GM12878 (cell line): ENCODE data around the gene HERC2. TPM values are rescaled to one million over a fixed set of nuclear protein-coding genes. Genes with fewer than 3 reads are reported as not detected.

Source experiments
- ATAC-seq: fragments of 200-7000 bp; cut with Tn5 transposase; 3 replicates; pipeline ENCODE4 v1.9.1; 2020; ENCODE audit warnings: mild to moderate bottlenecking, moderate library complexity
- BruUV-seq: library from RNA; stranded (reverse); fragments of 400-500 nt; replicated peaks from 2 replicates; lab custom pipeline; 2021; lab: Mats Ljungman, UMichigan
- CTCF ChIA-PET: fragments of 300-600 bp; sonication (Branson Sonifier 250); formaldehyde crosslinking; extraction: SDS; loops from one replicate; lab custom pipeline; 2021; ENCODE audit warnings: inconsistent platforms; lab: Yijun Ruan, JAX
- POLR2A ChIA-PET: fragments of 350-600 bp; formaldehyde crosslinking; extraction: SDS; loops from one replicate; lab custom pipeline; 2021; ENCODE audit warnings: inconsistent platforms; lab: Charles Lee
- RAD21 ChIA-PET: fragments of 300-600 bp; sonication (Branson Sonifier 250); formaldehyde crosslinking; loops from one replicate; lab custom pipeline; 2023; ENCODE audit warnings: antibody characterized with exemption; ENCODE audit not compliant: unreplicated experiment; lab: Charles Lee
- SMC1A ChIA-PET: fragments of 300-600 bp; sonication (Branson Sonifier 250); formaldehyde crosslinking; loops from one replicate; lab custom pipeline; 2023; ENCODE audit not compliant: unreplicated experiment, uncharacterized antibody; lab: Charles Lee
- DNase-seq: peaks from one replicate; pipeline ENCODE4 v3.0.0-alpha.2; 2011; ENCODE audit warnings: low read depth, low spot score
- FAIRE-seq: peaks from 3 replicates; lab custom pipeline; 2011; peaks lifted over from hg19 to GRCh38; lab: Jason Lieb, UNC
- H2AFZ ChIP-seq: 2 replicates; pipeline ENCODE4 v1.6.0; 2011; ENCODE audit warnings: low read depth, low read length, control low read depth; ENCODE audit not compliant: control insufficient read depth
- H3K27ac ChIP-seq: 2 replicates; pipeline ENCODE4 v1.5.1; 2011; ENCODE audit warnings: control low read depth; ENCODE audit not compliant: control insufficient read depth, insufficient read depth
- H3K27me3 ChIP-seq, 2 experiments: replicated peaks in 1 of 2; 2 replicates each; pipeline versions ENCODE4 v1.6.0 to v1.6.1; 2011; ENCODE audit warnings: low read length in 1 of 2; ENCODE audit not compliant: control insufficient read depth in 2 of 2, insufficient read depth in 2 of 2
- H3K36me3 ChIP-seq, 2 experiments: 2 replicates each; pipeline ENCODE4 v1.5.1; 2011; ENCODE audit warnings: low read length in 1 of 2; ENCODE audit not compliant: control insufficient read depth in 2 of 2, insufficient read depth in 2 of 2
- H3K4me1 ChIP-seq: 2 replicates; pipeline ENCODE4 v1.6.1; 2011; ENCODE audit warnings: mild to moderate bottlenecking, low read length, moderate library complexity, mixed read lengths; ENCODE audit not compliant: control insufficient read depth, insufficient read depth
- H3K4me2 ChIP-seq: 2 replicates; pipeline ENCODE4 v1.6.0; 2011; ENCODE audit warnings: control low read depth; ENCODE audit not compliant: control insufficient read depth, insufficient read depth
- H3K4me3 ChIP-seq: fragments of 200-600 bp; sonication (generic); 2 replicates; pipeline ENCODE4 v1.5.1; 2016
- H3K79me2 ChIP-seq: 2 replicates; pipeline ENCODE4 v1.6.0; 2011; ENCODE audit warnings: low read length; ENCODE audit not compliant: control insufficient read depth, insufficient read depth
- H3K9ac ChIP-seq: 2 replicates; pipeline ENCODE4 v1.8.0; 2011; ENCODE audit warnings: low read length, control low read depth, mixed read lengths; ENCODE audit not compliant: control insufficient read depth, insufficient read depth
- H3K9me3 ChIP-seq: replicated peaks from 3 replicates; pipeline ENCODE4 v1.5.1; 2011; ENCODE audit warnings: mild to moderate bottlenecking, low read length; ENCODE audit not compliant: control insufficient read depth, insufficient read depth
- H4K20me1 ChIP-seq: 2 replicates; pipeline ENCODE4 v1.6.0; 2011; ENCODE audit not compliant: control insufficient read depth, insufficient read depth
- ATF3 ChIP-seq: IDR thresholded peaks from 2 replicates; pipeline ENCODE4 v1.6.1; 2011; ENCODE audit warnings: low read depth, mild to moderate bottlenecking, low read length, moderate library complexity, borderline replicate concordance; ENCODE audit errors: extremely low read depth
- ATF7 ChIP-seq: fragments of 450-650 bp; IDR thresholded peaks from 2 replicates; pipeline ENCODE4 v1.6.1; 2016; ENCODE audit warnings: low read depth, mild to moderate bottlenecking
- EGR1 ChIP-seq, 2 experiments: IDR thresholded peaks; 1 replicate in 1 of 2; 2 replicates in 1 of 2; pipeline ENCODE4 v1.6.1; 2011 to 2012; ENCODE audit warnings: low read depth in 2 of 2, low read length in 2 of 2, borderline replicate concordance in 1 of 2, mild to moderate bottlenecking in 1 of 2, moderate library complexity in 1 of 2
- ETV6 ChIP-seq, 2 experiments: fragments of 450-650 bp in 1 of 2; IDR thresholded peaks in 1 of 2; conservative IDR thresholded peaks in 1 of 2; 2 replicates each; pipeline ENCODE4 v1.6.1; 2014; ENCODE audit warnings: antibody characterized with exemption in 1 of 2, borderline replicate concordance in 1 of 2, low read depth in 1 of 2, mild to moderate bottlenecking in 1 of 2, moderate library complexity in 1 of 2
- GATAD2B ChIP-seq: fragments of 450-650 bp; conservative IDR thresholded peaks from 2 replicates; pipeline ENCODE4 v1.6.1; 2017; ENCODE audit warnings: low read depth, mild to moderate bottlenecking, moderate library complexity
- MYB ChIP-seq: fragments of 150-350 bp; IDR thresholded peaks from 2 replicates; pipeline ENCODE4 v1.6.1; 2014; ENCODE audit warnings: mild to moderate bottlenecking, low read depth, low read length, borderline replicate concordance
- NR2C1 ChIP-seq: fragments of 450-650 bp; IDR thresholded peaks from 2 replicates; pipeline ENCODE4 v1.6.1; 2017; ENCODE audit warnings: antibody characterized with exemption, mild to moderate bottlenecking, moderate library complexity
- POLR2A ChIP-seq: IDR thresholded peaks from 2 replicates; pipeline ENCODE4 v1.6.1; 2011; ENCODE audit warnings: low read depth, mild to moderate bottlenecking, low read length
- RCOR1 ChIP-seq: conservative IDR thresholded peaks from 2 replicates; pipeline ENCODE4 v1.6.1; 2012; ENCODE audit warnings: low read depth, low read length, improper control_type of control experiment
- RELB ChIP-seq: fragments of 450-650 bp; IDR thresholded peaks from 2 replicates; pipeline ENCODE4 v1.6.1; 2017; ENCODE audit warnings: low read depth, mild to moderate bottlenecking, moderate library complexity
- TCF7 ChIP-seq: IDR thresholded peaks from 2 replicates; pipeline ENCODE4 v1.6.1; 2014; ENCODE audit warnings: antibody characterized with exemption, borderline replicate concordance
- USF2 ChIP-seq: IDR thresholded peaks from 2 replicates; pipeline ENCODE4 v1.6.1; 2011; ENCODE audit warnings: low read depth, low read length, improper control_type of control experiment, borderline replicate concordance
- WGBS: methylation state at CpG from one replicate; pipeline ENCODE4 v1.1.6; 2016; ENCODE audit warnings: low lambda C conversion rate; ENCODE audit not compliant: insufficient replicate concordance, insufficient coverage; ENCODE audit errors: missing lambda C conversion rate; 5-methylcytosine and 5-hydroxymethylcytosine counted together
- in situ Hi-C: fragments of 300-500 bp; cut with MboI; formaldehyde crosslinking; loops from 9 replicates; pipeline ENCODE4 v1.14.3; 2018; ENCODE audit warnings: mixed read lengths
- intact Hi-C: fragments of 100-400 bp; cut with micrococcal nuclease; formaldehyde crosslinking; loops from one replicate; pipeline ENCODE4 v1.14.2; 2022; ENCODE audit not compliant: unreplicated experiment
- polyA plus RNA-seq, 11 experiments: library from polyadenylated mRNA; depleted of rRNA in 4 of 11; unstranded in 6 of 11; stranded (reverse) in 5 of 11; fragments of >200 nt; fragmentation: Nextera tagmentation in 4 of 11; fragmentation: Illumina TruSeq in 1 of 11; extraction: Ambion mirVana in 4 of 11; extraction: Trizol in 1 of 11; gene quantifications; 1 replicate in 1 of 11; 2 replicates in 10 of 11; pipeline versions ENCODE4 v1.2.1 to v1.2.3, GENCODE V29; 2011 to 2016; ENCODE audit warnings: inconsistent platforms in 2 of 11, missing spikeins in 2 of 11, low read depth in 1 of 11
- total RNA-seq, 4 experiments: library from RNA; depleted of rRNA in 3 of 4; stranded (reverse); fragments of >200 nt in 3 of 4; fragmentation: Illumina TruSeq in 1 of 4; extraction: Trizol in 1 of 4; gene quantifications; 2 replicates each; pipeline versions ENCODE4 v1.2.1 to v1.2.3, GENCODE V29; 2013 to 2021

The HERC2 gene
- total and polyA plus RNA-seq, 10 of the 15 experiments (the other 5 are each of a cell fraction or from before 2014, with no cell fraction given): 6.1 to 39.0 (median 24.0) TPM

DNA sequence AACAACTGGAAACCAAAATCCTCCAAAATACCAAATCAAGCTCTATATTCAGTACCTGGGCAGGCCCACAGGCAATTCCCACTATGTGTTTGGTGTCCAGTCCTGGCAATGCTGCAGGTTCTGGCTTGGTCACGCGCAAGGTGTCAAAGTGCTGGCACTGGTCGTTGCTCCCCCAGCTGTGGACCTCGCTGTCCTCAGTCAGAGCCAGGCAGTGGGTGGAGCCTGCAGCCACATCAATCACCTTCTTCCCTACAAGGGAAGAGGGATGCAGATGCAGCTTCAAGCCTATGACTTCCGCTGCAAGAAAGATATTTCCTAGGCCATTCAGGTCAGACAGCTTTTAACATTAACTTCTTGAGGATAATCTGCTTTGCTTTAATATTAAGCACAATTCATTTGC is 61.3 kb downstream of the HERC2 start:
- no peaks in the 10 kb centered on the region for H3K27me3 ChIP-seq
- H3K4me2 ChIP-seq: no peak overlapping the region
- ATAC-seq (no peak), FAIRE-seq (no peak), DNase-seq (no peak)
- BruUV-seq: no TSS peak
- in situ Hi-C loops (no loop called here), intact Hi-C loops (no loop called here)
- 98% methylated on average over 5 of the region's 5 CpGs for WGBS
- no peak overlapping the region for H3K27ac ChIP-seq
- H3K79me2 ChIP-seq: no peaks in the 10 kb centered on the region
- H3K4me3 ChIP-seq: no peak overlapping the region
- TF ChIP-seq ATF3 (no peak), MYB (no peak)
- H3K9me3 ChIP-seq: no peaks in the 10 kb centered on the region
- RAD21 ChIA-PET: no interaction called here
- CTCF ChIA-PET: no interaction called here
- no peaks in the 10 kb centered on the region; the same call in 1 of the 2 replicates for H3K4me1 ChIP-seq
- SMC1A ChIA-PET: no interaction called here
- no peaks in the 10 kb centered on the region for H4K20me1 ChIP-seq
- H3K36me3 ChIP-seq: peaks cover 7 to 9% of the 10 kb centered on the region in 2 experiments
- no peak overlapping the region for H2AFZ ChIP-seq
- H3K9ac ChIP-seq: no peak overlapping the region
- POLR2A ChIA-PET: no interaction called here

DNA sequence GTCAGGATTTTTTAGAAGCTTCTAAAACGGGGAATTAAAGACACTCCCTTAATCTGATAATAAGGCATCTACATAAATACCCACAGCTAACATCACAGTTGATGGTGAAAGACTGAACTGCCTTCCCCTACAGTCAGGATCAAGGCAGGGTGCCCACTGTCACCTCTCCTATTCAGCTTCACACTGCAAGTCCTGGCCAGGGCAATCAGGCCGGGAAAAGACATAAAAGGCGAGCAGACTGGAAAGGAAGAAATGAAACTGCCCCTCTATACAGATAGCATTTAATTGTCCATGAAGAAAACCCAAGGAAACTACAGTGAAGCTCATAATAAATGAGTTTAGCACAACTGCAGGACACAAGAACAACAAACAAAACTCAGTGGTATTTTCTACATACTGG is 61.7 kb downstream of the HERC2 start:
- 94% methylated on average over 3 of the region's 3 CpGs for WGBS
- H3K9me3 ChIP-seq: no peaks in the 10 kb centered on the region
- no peak overlapping the region for H3K4me2 ChIP-seq
- TF ChIP-seq EGR1 (IDR thresholded peaks at IDR 0.05; ENCODE audit: borderline replicate concordance in 1 of 2, low read depth in 2 of 2, low read length in 2 of 2) (no peak), NR2C1 (no peak), TCF7 (no peak), POLR2A (no peak), RCOR1 (no peak), RELB (no peak), GATAD2B (no peak), USF2 (no peak), ETV6 (conservative IDR thresholded peaks at IDR 0.05 in 1 of 2, IDR thresholded peaks at IDR 0.05 in 1 of 2; ENCODE audit: borderline replicate concordance in 1 of 2, low read depth in 1 of 2) (no peak), ATF7 (no peak)
- H3K27ac ChIP-seq: no peak overlapping the region
- no peak for DNase-seq
- RAD21 ChIA-PET: no interaction called here
- H3K79me2 ChIP-seq: no peaks in the 10 kb centered on the region
- no peaks in the 10 kb centered on the region; the same call in 1 of the 2 replicates for H3K4me1 ChIP-seq
- no peak overlapping the region for H3K4me3 ChIP-seq
- no peak overlapping the region for H2AFZ ChIP-seq
- CTCF ChIA-PET: no interaction called here
- no peaks in the 10 kb centered on the region for H3K27me3 ChIP-seq
- H3K9ac ChIP-seq: no peak overlapping the region
- no peak for ATAC-seq
- in situ Hi-C loops: no loop called here
- SMC1A ChIA-PET: no interaction called here
- H3K36me3 ChIP-seq: peaks cover 7% of the 10 kb centered on the region in 2 experiments
- no TSS peak for BruUV-seq
- POLR2A ChIA-PET: no interaction called here
- FAIRE-seq: no peak
- intact Hi-C loops: no loop called here
- no peaks in the 10 kb centered on the region for H4K20me1 ChIP-seq
